Fibroblast of lung (primary cell): ENCODE measurements around the gene DYNLRB2. TPM values are rescaled to one million over a fixed set of nuclear protein-coding genes. Genes with fewer than 3 reads are reported as not detected.

Source experiments
- DNase-seq, 2 donors: peaks; one replicate each; pipeline versions ENCODE4 v3.0.0 to v3.0.0-alpha.2; 2010; ENCODE audit warnings: low read depth in 2 of 2
- H2AFZ ChIP-seq: 2 replicates; pipeline ENCODE4 v1.5.1; 2012; ENCODE audit warnings: low read length, control low read depth, inconsistent platforms
- H3K27ac ChIP-seq: 2 replicates; pipeline ENCODE4 v1.5.1; 2011; ENCODE audit warnings: low read length, control low read depth; ENCODE audit not compliant: insufficient read depth
- H3K27me3 ChIP-seq: 2 replicates; pipeline ENCODE4 v1.5.1; 2011; ENCODE audit warnings: mild to moderate bottlenecking, low read length; ENCODE audit not compliant: control insufficient read depth, insufficient read depth
- H3K36me3 ChIP-seq: 2 replicates; pipeline ENCODE4 v1.5.1; 2011; ENCODE audit warnings: low read length; ENCODE audit not compliant: control insufficient read depth, insufficient read depth
- H3K4me1 ChIP-seq: 2 replicates; pipeline ENCODE4 v1.5.1; 2011; ENCODE audit warnings: low read length; ENCODE audit not compliant: control insufficient read depth, insufficient read depth; ENCODE audit errors: extremely low read depth
- H3K4me2 ChIP-seq: 2 replicates; pipeline ENCODE4 v1.5.1; 2011; ENCODE audit warnings: low read length, control low read depth; ENCODE audit not compliant: insufficient read depth; ENCODE audit errors: extremely low read depth
- H3K4me3 ChIP-seq, 4 experiments: fragments of 200-600 bp in 1 of 4; sonication (generic) in 1 of 4; replicated peaks in 1 of 4; 2 replicates each; pipeline ENCODE4 v1.5.1; 2011 to 2016; ENCODE audit warnings: low read length in 4 of 4, low read depth in 3 of 4, mild to moderate bottlenecking in 3 of 4, control low read depth in 2 of 4, inconsistent platforms in 1 of 4, mixed read lengths in 1 of 4; ENCODE audit not compliant: insufficient read depth in 1 of 4; ENCODE audit errors: control extremely low read depth in 1 of 4
- H3K79me2 ChIP-seq: 2 replicates; pipeline ENCODE4 v1.5.1; 2012; ENCODE audit warnings: mild to moderate bottlenecking, low read length, inconsistent platforms; ENCODE audit not compliant: control insufficient read depth, insufficient read depth
- H3K9ac ChIP-seq: 2 replicates; pipeline ENCODE4 v1.5.1; 2011; ENCODE audit warnings: mild to moderate bottlenecking, low read length, control low read depth; ENCODE audit not compliant: insufficient read depth
- H3K9me3 ChIP-seq: 2 replicates; pipeline ENCODE4 v1.5.1; 2012; ENCODE audit warnings: low read depth, low read length; ENCODE audit not compliant: control insufficient read depth, insufficient read depth
- H4K20me1 ChIP-seq: 2 replicates; pipeline ENCODE4 v1.5.1; 2011; ENCODE audit warnings: low read length; ENCODE audit not compliant: control insufficient read depth, insufficient read depth; ENCODE audit errors: extremely low read depth
- CTCF ChIP-seq, 2 donors: IDR thresholded peaks in 1 of 2; conservative IDR thresholded peaks in 1 of 2; 1 replicate in 1 of 2; 2 replicates in 1 of 2; pipeline ENCODE4 v1.5.1; 2011 to 2012; ENCODE audit warnings: low read length in 2 of 2, control low read depth in 1 of 2, inconsistent platforms in 1 of 2, low read depth in 1 of 2, mild to moderate bottlenecking in 1 of 2
- EZH2 ChIP-seq: IDR thresholded peaks from 2 replicates; pipeline ENCODE4 v1.5.1; 2012; ENCODE audit warnings: low read length, control low read depth, mild to moderate bottlenecking; ENCODE audit errors: missing control alignments
- polyA plus RNA-seq, 2 donors: library from polyadenylated mRNA; depleted of rRNA in 1 of 2; stranded (reverse) in 1 of 2; unstranded in 1 of 2; fragments of >200 nt; gene quantifications; 2 replicates each; pipeline ENCODE4 v1.2.1, GENCODE V29; 2011 to 2012; ENCODE audit warnings: missing spikeins in 1 of 2
- total RNA-seq: library from RNA; depleted of rRNA; stranded (reverse); fragments of >200 nt; gene quantifications from 2 replicates; pipeline ENCODE4 v1.2.1, GENCODE V29; 2014

Gene DYNLRB2
- total and polyA plus RNA-seq, 2 donors (not counting 1 experiment from before 2014, with no cell fraction given), result 0.33 TPM; not detected in 1

- TF ChIP-seq CTCF (conservative IDR thresholded peaks at IDR 0.05 in 1 of 2, IDR thresholded peaks at IDR 0.05 in 1 of 2; ENCODE audit: low read depth in 1 of 2, low read length in 2 of 2) (no peak), EZH2 (no peak)
- DNase-seq, result no peak
- H3K27me3 ChIP-seq, result no peaks in the 10 kb centered on the region
- no peak overlapping the region for H3K4me3 ChIP-seq
- H3K9me3 ChIP-seq, result no peaks in the 10 kb centered on the region
- no peaks in the 10 kb centered on the region for H3K36me3 ChIP-seq
- H2AFZ ChIP-seq, result no peak overlapping the region
- no peak overlapping the region for H3K4me2 ChIP-seq
- no peak overlapping the region for H3K27ac ChIP-seq
- no peaks in the 10 kb centered on the region for H4K20me1 ChIP-seq
- no peak overlapping the region for H3K9ac ChIP-seq
- H3K79me2 ChIP-seq, result no peaks in the 10 kb centered on the region
- no peaks in the 10 kb centered on the region for H3K4me1 ChIP-seq
Measured at GRCh38 chr16:80515374-80515773, 25.4 kb upstream of the DYNLRB2 start.

GRCh38 chr16:80517846-80518245 lies 22.9 kb upstream of the DYNLRB2 start:
- no peaks in the 10 kb centered on the region for H3K27me3 ChIP-seq
- no peak for DNase-seq
- H3K79me2 ChIP-seq, result no peaks in the 10 kb centered on the region
- no peak overlapping the region for H3K9ac ChIP-seq
- H3K36me3 ChIP-seq, result no peaks in the 10 kb centered on the region
- H3K4me2 ChIP-seq, result no peak overlapping the region
- H3K27ac ChIP-seq, result no peak overlapping the region
- no peaks in the 10 kb centered on the region for H3K4me1 ChIP-seq
- no peak overlapping the region for H2AFZ ChIP-seq
- no peak for TF ChIP-seq EZH2
- TF ChIP-seq CTCF (conservative IDR thresholded peaks at IDR 0.05 in 1 of 2, IDR thresholded peaks at IDR 0.05 in 1 of 2; ENCODE audit: low read depth in 1 of 2, low read length in 2 of 2), result no peak
- no peaks in the 10 kb centered on the region for H4K20me1 ChIP-seq
- no peaks in the 10 kb centered on the region for H3K9me3 ChIP-seq
- no peak overlapping the region for H3K4me3 ChIP-seq

- Histone ChIP-seq H3K27me3 (no peaks in the 10 kb centered on the region), H3K9ac (no peak overlapping the region), H4K20me1 (no peaks in the 10 kb centered on the region), H3K9me3 (no peaks in the 10 kb centered on the region), H3K4me1 (no peaks in the 10 kb centered on the region), H3K4me3 (no peak overlapping the region), H3K79me2 (no peaks in the 10 kb centered on the region), H2AFZ (no peak overlapping the region), H3K27ac (no peak overlapping the region), H3K4me2 (no peak overlapping the region), H3K36me3 (no peaks in the 10 kb centered on the region)
- peak in 1 of 2 donors; percentile 3 for DNase-seq
- TF ChIP-seq CTCF (conservative IDR thresholded peaks at IDR 0.05 in 1 of 2, IDR thresholded peaks at IDR 0.05 in 1 of 2; ENCODE audit: low read depth in 1 of 2, low read length in 2 of 2), result no peak
- no peak for TF ChIP-seq EZH2
Measured at GRCh38 chr16:80518436-80518835, 22.4 kb upstream of the DYNLRB2 start.
